ENCODE measurements around the gene KDELR3.
A peak's percentile ranks its signal among the peaks of the same experiment; 100 is the strongest.
"Not testable (repeated sequence)": the region's sequence is repeated elsewhere in the genome, so short reads cannot be mapped to it uniquely, and the experiment has no call there.

Gene KDELR3

GRCh38 chr22:38456841-38457699 lies 10.8 kb upstream of the KDELR3 start:
- DNase-seq: no peak

GRCh38 chr22:38460426-38460840 lies 7.5 kb upstream of the KDELR3 start:
- DNase-seq: no peak

- DNase-seq: no peak
Observed at GRCh38 chr22:38461057-38461413, 6.9 kb upstream of the KDELR3 start.

GRCh38 chr22:38461414-38462081 lies 6.3 kb upstream of the KDELR3 start:
- peak; percentile 52 for DNase-seq

- no peak for DNase-seq
Observed at GRCh38 chr22:38462960-38463784, 4.7 kb upstream of the KDELR3 start.

- no peak for DNase-seq
Observed at GRCh38 chr22:38464992-38465672, 2.8 kb upstream of the KDELR3 start.

GRCh38 chr22:38465673-38466490 lies 2.0 kb upstream of the KDELR3 start:
- DNase-seq: no peak

- DNase-seq: no peak
Observed at GRCh38 chr22:38467438-38467903, 425 bp upstream of the KDELR3 start.

GRCh38 chr22:38468443-38469305 lies 778 bp downstream of the KDELR3 start:
- DNase-seq: no peak

- no peak for DNase-seq
Observed at GRCh38 chr22:38469306-38469781, 1.4 kb downstream of the KDELR3 start.

- DNase-seq: not testable (repeated sequence)
Observed at GRCh38 chr22:38470179-38470578, 2.3 kb downstream of the KDELR3 start.

- DNase-seq: no peak
Observed at GRCh38 chr22:38471237-38471636, 3.3 kb downstream of the KDELR3 start.

GRCh38 chr22:38474003-38474607 lies 6.2 kb downstream of the KDELR3 start:
- DNase-seq: no peak

- DNase-seq: no peak
Observed at GRCh38 chr22:38477585-38477984, 9.7 kb downstream of the KDELR3 start.

GRCh38 chr22:38479096-38479837 lies 11.4 kb downstream of the KDELR3 start:
- DNase-seq: no peak

GRCh38 chr22:38481162-38481870 lies 13.4 kb downstream of the KDELR3 start:
- DNase-seq: no peak

GRCh38 chr22:38481871-38482332 lies 14.0 kb downstream of the KDELR3 start:
- no peak for DNase-seq

GRCh38 chr22:38482662-38483308 lies 14.9 kb downstream of the KDELR3 start:
- no peak for DNase-seq

All from NCI-H446 treated with DMSO at 0.1 percent for 48 hours (cell line).